ENCODE results near the gene LAPTM5.

LAPTM5 gene

DNA sequence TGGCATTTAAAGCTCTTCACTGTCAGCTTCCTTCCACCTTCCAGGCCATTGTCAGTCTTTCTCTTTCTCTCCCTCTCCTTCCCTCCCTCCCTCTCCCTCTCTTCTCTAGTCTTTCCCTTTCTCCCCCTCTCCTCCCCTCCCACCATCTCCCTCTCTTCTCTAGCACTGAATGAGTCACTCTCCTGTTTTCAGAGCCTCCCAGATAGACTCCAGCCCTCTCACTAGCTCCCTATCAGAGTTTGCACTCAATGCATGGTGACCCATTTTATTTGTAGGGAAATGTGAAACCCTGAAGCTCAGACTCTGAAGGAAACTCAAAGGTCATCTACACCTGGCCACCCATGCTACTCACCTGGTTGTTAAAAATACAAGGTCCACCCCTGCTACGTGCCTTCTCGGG, 29.8 kb downstream of the LAPTM5 start:
- no peak for DNase-seq

DNA sequence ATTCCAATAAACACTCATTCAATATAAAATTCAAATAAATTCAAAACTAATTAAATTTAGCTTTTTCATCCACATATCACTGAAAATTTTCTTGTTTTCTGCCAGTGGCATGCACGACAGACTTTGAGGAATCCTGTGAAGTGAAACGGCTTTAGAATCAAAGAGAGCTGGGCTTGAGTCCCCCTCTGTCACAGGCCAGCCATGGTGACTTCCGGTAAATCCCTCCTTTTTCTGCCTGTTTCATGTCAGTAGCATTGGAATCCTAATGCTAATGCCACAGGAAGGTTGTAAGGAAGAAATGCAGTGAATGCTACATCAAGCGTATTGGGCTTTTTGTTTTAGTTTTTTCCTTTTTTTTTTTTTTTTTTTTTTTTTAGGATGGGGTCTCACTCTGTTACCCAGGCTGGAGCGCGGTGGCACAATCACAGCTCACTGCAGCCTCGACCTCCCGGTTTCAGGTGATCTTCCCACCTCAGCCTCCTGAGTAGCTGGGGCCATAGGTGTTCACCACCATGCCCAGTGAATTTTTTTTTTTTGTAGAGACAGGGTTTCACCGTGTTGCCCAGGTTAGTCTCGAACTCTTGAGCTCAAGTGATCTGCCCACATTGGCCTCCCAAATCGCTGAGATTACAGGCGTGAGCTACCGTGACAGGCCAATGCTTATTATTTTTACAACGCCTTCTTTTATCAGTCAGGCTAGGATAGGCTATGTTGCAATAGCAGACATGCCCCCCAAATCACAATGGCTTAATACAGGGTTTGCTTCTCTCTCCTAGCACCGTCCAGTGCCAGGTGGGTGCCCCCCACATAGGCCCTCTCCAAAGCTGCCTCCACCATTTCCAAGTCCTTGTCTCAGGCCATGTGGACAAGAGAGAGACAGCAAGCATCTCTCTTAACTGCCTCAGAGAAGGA, 30.5 kb downstream of the LAPTM5 start:
- no peak for DNase-seq

DNA sequence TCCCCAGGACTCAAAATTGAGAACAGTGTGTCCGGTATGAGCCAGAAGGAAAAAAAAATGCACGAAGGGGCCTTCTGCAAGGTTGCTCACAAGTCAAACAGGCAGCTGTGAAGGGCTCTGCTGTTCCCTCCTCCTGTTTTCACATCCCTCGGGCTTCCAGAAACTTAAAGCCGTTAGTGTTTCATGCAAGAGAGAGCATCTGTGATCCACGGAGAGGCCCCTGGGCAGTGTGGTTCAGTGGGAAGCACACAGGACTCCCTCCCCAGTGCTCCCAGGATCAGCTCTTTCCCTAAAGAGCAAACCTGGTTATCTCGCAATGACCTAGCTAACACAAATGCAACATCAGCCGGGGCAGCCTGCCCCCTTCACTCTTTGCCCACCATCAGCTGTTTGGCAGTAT, 31.3 kb downstream of the LAPTM5 start:
- no peak for DNase-seq

DNA sequence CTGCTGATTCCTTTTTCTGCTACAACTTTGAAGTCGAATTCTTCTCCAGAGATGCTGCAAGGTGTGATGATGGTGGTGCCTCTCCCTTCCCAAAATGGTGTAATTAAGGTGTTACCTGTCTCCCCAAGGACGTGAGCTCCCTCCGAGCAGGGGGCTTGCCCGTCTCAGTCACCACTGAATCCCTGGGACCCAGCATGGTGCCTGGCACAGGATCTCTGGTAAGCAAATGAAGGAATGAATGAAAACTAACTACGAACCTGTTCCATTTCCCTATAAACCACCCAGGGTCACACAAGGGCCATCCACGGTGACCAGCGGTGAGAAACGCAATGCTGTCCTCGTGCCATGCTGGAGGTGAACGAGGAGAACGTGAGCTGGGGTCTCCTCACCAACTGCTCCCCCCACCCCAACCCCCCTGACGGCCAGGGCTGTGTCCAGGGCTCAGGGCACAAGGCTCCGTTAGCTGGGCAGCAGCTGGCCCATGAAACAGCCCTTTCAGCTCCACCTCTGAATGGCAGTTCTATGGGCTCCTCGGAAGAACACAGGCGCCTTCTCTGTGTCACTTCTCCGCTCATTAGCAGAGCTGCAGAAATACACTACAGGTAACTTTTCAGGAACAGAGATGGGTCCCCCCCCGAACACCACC, 32.0 kb downstream of the LAPTM5 start:
- no peak for DNase-seq

DNA sequence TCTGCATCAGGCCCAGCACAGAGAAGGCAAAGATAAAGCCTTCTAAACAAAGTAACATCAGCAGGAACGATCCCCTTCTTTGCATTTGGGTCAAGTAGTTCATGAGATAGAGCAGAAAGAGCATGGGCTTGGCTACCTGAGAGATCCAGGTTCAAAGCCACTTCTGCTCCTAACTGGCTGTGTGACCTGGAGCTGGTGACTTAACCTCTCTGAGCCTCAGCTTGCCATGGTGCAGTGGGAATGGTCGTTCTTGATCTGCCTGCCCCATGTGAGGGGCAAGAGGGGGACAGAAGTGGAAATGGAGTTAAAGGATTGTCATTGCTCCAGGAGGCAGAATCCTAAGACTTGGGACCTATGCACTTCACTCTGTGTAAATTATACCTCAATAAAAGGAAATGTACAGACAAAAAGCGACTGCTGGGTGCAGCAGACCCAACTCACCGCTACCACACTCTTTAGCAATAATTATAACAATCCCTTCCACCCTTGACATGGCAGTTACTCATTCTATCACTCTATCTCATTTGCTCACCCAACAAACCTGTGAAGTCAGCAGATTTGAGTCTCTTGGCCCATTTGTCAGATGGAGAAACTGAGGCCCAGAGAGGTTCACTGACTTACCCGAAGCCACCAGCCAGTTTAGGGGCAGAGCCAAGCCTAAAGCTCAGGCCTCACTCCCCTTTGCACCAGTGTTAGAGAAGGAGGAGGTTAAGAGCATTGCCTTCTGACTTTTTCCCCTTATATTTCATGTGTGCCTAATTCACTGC, 32.7 kb downstream of the LAPTM5 start:
- no peak for DNase-seq

DNA sequence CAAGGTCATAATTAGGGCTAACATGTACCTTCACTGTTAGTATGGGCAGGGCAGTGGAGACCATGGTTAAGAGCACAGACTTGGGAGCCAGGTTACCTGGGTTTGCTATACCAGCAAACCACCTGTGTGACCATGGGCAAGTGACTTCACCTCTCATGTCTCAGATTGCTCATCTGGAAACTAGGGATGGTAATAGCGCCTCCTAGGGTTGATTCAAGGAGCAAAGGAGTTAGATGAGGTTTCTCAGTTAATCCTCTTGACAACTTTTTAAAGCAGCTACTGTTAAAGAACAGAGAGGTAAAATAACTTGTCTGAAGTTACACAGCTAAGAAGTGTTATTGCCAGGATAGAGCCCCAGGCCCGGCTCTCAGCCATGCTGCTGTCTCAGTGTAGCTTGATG, 33.4 kb downstream of the LAPTM5 start:
- DNase-seq, result no peak

DNA sequence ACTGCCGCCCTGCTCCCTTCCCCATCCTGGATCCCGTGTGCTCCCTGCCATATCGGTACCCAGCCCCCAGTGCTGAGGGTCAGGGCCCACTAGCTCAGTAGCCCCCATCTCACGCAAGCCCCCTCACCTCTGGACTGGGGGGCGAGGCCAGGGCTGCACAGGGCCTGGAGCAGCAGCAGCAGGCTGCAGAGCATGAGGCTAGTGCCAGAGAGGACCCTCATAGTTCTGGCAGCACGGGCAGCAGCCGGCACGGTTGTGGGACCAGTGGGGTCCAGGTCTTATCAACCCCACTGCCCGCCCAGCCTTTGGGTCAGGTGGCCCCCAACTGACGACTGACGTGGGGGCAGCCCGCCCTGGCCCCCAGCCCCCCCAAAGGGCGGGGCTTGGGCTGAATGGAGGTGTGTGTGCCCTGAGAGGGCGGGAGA, 34.2 kb downstream of the LAPTM5 start, which contains the start of gene MATN1:
Gene MATN1, minus strand, starts transcription at position 255 of the 425 bp plus-strand sequence. Its CDS starts 34 bp downstream, at position 221.
- DNase-seq, result no peak

DNA sequence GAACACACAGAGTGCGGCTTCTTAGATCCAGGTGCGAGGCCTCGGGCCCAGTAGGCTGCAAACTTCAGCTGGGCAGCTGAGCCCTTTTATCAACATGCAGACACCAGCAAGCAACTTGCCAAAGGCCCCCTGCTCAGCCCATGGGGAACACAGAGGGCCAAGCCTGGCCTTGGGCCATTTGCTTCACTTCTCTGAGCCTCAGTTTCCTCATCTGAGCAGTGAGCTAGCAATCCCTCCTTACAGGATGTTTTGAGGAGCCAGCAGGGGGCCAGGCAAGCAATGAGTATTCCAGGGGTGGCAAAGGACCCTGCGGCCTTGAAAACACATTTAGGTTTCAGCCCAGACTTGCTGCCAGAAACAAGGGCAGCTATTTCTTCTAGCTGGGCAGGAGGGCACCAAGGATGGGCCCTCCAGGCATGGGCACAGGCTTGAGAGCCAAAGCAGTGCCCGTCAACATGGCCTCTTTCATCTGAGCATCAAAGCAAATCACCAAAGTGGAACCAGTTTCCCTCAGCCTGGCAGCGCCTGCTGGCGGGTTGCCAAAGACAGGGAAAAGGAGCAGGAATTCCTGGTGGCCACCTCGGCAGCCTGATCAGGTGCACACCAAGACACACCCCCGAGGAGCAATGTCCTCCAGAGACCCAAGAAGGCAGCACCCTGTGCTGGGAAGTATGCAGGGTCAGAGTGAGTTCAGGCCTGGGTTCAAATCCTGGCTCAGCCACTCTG, 35.6 kb downstream of the LAPTM5 start:
- DNase-seq, result peak; percentile 89

DNA sequence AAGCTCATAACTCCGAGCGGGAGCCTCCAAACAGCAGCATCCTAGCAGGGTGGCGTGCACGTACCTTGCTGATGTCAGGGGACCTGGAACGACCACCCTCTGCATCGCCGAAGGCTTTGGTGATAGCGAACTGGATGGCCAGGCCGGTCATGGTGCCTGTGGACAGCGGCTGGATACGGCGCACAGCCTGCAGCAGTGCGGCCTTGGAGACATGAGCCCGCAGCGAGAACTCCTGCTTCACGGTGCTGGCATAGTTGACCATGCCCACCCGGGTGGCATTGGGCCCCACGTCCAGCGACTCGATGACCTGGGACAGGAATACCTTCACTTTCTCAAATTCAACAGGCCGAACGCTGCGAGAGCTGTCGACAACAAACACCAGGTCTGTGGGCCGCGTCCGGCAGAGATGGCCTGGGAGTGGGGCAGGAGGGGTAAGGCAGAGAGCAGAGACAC, 36.2 kb downstream of the LAPTM5 start:
- DNase-seq, result no peak

DNA sequence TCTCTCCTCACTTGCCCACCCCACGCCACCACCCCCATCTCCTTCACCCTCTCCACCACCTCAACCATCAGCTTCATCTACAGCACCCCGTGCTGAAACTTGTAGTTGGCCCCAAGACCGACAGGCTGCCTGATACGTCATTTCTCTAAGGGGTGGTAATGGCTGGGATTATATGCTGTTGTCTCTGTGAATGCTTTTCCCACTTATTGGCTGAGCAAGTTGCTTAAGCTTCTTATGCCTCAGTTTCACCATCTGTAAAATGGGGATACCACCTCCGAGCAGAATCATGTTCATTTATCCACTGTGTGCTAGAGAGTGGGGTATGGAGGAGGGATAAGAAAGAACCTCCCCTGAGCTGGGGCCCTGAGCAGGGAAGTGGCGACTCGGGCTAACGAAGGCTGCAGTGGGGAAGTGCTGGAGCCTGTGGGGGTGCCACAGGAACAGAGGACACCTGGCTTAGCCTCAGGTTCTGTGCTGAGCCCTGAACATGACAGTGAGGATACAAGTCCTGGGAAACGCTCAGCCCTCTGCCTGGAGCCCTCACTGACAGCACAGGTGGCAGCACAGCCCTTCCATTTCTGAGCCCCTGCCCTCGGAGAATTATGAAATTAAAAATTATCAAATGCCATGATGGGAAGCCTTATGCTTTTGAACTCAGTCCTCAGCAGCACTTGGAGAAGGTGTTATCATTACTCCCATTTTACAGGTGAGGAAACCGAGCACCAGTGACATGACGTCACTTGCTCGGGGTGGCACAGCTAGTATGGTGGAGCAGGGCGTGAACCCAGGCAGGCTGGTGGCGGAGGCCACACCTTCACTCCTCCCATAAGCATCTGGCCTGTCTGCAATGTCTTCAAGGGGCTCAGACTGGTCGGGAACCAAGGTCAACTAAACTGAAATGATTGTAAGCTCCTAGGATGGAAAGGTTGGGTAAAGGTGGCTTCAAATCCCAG, 37.0 kb downstream of the LAPTM5 start:
- no peak for DNase-seq

DNA sequence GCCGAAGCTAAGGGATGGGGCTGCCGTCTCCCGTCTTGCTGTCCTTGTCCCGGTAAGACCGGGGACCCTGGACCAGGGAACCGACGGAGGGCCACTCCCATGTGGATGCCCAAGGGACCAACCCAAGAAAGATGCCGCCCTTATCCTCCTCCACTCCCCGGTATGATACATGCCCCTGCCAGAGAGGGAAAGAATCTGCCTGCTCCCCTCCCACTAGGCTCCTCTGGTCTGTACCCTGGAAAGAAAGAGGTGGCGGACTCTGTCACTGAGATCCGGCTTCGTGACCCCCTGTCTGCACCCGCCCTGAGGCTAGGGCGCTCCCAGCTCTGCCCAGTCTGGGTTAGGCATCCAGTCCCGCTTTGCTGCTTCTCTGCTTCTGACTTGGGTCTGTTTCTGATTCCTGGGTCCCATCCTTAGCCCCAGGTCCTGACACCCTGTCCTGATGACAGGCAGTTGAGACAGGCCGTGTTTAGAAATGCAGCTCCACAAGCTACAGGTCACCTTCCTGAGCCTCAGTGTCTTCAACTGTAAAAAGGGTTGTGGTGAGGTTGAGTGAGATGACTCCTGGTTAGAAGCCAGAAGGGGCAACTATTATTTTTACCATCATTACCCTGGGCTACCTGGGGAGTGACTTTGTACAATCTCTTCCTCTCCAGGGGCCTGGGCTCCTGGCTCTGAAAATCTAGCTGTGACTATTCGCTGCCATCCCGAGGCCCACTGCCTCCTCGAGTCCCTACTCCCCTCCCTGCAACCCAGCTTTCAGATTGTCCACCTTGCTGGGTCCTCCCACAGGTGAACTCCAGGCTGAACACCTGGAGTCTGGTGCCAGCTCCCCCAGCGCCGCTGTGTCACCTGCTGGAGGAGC, 37.9 kb downstream of the LAPTM5 start:
- no peak for DNase-seq

DNA sequence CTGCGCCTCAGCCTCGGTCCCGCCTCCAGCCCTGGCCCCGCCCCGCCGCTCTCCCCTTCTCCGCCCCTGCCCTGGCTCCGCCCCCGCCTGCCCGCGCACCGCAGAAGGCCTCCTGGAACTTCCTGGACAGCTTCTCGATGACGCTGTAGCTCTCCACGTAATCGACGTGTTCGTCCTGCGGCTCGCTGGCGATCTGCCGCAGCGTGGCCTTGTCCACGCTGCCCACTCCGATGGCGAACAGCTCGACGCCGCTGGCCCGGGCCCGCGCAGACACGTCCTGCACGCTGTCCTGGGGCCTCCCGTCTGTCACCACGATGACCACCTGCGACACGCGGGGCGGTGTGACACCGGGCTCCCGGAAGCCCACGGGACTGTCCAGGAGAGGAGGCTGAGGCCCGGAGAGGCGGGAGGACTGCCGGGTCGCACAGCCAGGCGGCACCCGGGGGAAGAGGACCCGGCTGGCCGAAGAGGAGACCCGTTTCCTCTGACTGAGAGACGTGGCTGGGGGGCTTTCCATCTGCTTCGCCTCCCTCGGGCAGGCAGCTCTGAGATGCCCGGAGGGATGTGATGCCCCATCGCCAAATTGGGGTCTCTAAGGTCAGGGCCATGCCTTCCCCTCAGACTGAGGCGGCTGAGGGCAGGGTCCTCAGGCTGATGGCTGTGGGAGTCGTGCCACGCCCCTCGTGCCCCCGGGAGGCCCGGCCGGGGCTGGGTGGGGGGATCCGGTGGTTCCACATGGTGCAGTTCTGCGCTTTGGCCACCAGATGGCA, 38.8 kb downstream of the LAPTM5 start:
- peak; percentile 99 for DNase-seq

DNA sequence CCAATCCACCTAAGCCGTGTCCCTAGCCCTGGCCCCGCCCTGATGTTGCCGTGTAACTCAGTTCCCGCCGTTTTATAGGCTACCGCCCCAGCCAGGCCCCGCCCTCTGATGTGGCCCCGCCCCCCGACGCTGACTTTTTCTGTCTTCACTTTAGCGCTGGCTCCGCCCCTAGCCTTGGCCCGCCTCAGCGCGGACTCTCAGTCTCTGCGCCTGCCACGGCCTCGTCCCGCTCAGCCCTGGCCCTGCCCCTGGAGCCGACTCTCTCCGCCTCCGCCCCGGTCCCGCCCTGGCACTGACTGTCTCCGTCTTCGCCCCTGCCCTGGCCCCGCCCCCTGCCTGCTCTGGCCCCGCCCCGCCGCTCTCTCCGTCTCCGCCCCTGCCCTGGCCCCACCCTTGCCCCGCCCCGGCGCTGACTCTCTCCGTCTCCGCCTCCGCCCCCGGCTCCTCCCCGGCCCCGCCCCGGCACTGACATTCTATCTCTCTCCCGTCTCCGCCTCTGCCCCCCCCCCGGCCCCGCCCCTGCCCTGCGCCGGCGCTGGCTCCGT, 39.4 kb downstream of the LAPTM5 start:
- peak; percentile 99 for DNase-seq

DNA sequence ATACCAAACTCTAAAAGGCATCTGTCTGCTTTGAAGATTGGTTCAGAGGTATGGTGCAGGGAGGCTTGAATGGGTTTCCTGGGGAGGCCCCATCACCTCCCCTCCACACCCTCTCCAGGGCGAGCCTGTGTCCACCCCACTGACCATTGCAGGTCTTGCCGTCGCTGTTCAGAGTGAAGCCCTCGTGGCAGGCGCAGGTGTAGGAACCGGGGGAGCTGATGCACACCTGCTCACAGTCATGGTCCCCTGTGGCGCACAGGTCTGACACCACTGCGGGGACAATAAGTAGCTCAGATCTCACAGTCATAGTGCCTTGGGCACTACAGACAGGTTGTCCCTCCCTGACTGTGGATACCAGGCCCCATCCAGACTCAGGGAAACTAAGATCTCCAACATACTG, 40.9 kb downstream of the LAPTM5 start:
- no peak for DNase-seq

DNA sequence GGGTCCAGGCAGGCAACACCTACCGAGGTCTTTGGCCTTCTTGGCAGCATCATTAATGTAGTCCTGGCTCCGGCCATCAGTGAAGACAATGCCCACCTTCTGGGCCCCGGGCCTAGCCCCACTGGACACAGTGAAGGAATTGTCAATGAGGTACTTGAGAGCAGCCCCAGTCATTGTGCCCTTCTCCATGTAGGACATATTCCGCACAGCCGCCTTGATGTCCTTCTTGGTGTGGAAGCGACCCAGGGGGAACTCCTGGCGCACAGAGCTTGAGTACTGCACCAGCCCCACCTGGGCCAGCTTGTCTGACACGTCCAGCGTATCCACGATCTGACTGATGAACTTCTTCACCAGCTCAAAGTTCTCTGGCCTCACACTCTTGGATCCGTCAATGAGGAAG, 41.7 kb downstream of the LAPTM5 start:
- DNase-seq, result no peak

DNA sequence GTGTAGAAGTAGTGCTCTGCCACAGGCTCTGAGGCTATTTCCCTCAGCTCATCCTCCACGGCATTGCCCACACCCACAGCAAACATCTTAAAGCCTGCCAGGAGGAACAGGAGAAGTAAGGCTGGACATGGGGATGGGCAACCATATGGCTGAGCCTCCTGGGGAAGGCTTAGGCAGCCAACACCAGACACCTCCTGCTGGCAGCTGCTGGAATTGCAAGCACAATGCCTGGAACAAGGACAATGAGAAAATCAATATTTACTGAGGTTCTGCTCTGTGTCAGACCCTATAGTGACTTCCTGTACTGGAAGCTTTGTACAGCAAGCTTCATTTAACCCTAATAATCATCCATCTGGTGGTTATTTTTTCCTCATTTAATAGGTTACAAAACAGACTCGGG, 42.4 kb downstream of the LAPTM5 start:
- DNase-seq, result no peak

DNA sequence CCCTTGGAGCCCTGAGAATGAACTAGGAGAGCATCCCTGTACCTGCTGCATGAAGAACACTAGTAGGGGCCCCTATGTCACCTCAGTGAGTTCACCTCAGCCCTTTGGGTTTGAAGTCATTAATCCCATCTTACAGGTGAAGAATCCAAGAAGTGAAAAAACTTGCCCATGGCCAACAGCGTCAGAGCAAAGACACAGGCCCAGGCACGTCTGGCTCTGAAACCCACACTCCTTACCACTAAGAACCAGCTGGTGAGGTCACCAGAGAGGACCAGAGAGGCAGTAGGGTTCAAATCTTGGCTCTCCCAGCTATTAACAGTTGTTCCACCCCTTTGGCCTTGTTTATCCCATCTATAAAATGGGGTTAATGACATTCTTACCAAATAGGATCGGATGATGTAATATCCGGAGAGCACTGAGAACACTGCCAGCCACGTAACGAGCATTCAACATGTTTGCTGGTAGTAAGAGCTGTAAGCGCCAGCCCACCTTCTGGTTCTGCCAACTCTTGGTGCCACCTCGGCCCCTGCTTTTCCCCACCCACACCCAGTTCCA, 43.0 kb downstream of the LAPTM5 start:
- DNase-seq, result no peak

DNA sequence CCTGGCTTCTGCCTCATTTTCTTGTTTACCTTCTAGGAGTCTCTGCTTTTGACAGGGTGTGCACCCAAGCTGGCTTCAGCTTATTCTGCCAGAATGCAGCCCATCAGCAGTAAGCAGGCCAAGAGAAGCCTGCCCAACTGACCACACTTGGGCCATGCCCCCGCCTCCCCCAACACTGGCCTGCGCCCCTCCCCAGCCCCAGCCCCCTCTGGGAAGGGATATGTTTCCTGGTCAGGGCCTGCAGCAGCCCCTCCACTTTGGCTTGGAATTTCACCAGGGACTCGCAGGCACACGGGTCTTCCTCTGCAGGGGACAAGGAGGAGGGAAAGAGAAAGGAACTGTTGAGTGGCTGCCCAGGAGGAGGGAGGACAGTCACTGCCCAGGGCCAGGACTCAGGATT, 43.5 kb downstream of the LAPTM5 start:
- DNase-seq, result no peak

DNA sequence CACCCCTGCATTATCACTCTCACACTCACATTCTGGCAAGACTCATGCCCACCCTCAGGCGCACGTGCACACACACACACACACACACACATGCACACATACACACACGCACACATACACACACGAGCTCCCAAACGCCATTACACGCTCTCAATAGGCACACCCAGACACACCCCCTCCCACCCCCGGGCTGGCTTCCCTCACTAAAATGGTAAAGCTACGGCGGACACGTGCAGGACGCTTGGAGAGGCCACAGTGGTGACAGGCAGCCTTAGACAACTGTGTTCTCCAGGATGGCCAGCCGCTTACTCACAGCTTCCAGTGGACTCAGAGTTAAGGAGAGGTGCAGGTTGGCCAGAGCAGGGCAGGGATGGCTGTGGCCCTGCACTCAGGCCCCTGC, 44.3 kb downstream of the LAPTM5 start:
- no peak for DNase-seq

Measured in DMS79 treated with DMSO at 0.1 percent for 48 hours (cell line).